Stimulated activated CD4-positive, alpha-beta T cell treated with anti-CD3 and anti-CD28 coated beads, Interleukin-15, amount 100 ng/mL, for 1 hour (primary cell): ENCODE data around the gene OMP.
"Not testable (repeated sequence)": the region's sequence is repeated elsewhere in the genome, so short reads cannot be mapped to it uniquely, and the experiment has no call there.

Source experiments
- DNase-seq, 2 donors: peaks; one replicate each; pipeline ENCODE4 v3.0.0-alpha.2; 2020; ENCODE audit warnings: low read depth in 1 of 2, low spot score in 1 of 2

OMP gene

DNA sequence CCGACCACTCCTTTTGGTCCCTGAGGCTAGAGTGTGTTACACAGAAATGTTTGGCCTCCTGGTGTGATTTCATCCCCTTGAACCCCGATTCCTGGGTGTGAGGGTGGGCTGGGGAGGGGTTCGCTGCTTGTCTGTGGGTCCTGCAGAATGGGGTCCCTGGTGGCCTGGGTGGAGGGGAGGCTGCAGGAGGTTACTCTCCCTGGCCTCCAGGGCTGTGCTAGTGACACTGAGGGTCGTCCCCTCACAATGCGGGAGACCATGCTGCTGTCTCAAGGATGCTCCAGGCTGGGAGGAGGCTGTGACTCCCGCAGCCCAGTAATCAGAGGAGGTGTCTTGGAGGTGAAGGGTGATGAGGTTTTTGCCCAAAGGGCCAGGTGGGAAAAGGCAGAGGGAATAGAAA is 17.0 kb upstream of the OMP start:
- DNase-seq: no peak

DNA sequence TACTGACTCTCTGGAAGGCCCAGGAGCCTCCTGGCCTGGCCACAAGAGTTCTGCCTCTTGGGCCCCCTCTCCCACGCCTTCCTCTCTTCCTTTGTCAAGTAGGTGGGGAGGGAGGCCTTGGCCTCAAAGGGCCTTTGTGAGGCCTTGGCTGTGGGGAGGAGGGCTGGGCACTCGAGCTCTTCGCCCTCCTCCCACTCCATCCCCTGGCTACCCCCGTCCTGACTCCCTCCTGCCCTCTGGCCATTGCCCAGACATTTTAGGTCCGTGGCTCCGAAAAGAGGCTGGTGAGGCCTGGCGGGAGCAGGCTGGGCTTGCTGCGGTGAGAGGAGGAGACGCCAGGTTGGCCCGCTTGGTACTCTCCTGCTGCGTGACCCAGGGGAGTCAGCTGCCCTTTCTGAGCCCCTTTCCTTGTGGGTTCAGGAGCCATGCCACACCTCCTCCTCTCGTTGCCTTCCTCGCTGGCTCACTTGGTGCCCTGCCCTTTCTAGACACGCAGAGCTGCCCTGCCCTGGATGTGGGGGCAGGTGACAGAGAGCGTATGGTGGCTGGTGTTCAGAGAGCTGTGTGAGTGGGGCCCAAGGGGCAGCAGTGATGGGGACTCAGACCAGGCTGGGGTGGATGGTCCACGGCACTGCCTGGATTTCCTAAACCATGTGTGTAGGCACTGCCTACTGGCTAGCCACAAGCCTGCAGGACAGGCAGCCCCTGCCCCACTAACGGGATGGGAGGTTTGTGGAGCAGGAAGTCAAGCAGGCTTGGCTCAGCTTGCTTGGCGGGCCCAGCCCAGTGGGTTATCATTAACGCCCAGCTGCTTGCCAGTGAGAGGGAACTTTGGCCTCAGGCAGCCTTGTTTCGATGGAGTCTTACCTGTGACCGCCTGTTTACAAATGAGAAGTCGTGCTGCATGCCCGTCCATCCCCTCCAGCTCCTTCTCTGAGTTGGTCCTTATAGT is 15.8 kb upstream of the OMP start:
- no peak for DNase-seq

DNA sequence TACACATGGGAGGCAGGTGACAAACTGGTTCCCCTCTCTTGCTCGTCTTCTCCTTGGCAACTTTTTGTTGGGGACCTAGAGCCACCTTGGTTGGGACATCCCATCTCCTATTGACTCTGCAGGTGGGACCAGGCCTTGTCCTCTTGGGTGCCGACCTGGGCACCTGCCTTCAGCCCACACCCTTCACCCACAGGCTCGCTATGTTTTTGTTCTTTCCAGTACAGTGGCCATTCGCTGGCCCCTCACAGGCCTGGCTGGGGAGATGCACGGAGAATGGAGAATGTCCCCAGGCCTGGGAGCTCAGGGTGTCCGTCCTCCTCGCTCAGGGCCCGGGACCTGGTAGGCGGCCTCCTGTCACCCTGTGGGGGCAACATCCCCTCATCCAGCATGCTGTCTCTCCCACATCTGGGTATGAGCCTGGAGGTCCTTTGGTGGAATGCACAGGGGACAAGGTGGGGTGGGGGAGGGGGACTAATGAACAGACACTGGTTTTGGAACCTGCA is 14.9 kb upstream of the OMP start:
- DNase-seq: no peak

DNA sequence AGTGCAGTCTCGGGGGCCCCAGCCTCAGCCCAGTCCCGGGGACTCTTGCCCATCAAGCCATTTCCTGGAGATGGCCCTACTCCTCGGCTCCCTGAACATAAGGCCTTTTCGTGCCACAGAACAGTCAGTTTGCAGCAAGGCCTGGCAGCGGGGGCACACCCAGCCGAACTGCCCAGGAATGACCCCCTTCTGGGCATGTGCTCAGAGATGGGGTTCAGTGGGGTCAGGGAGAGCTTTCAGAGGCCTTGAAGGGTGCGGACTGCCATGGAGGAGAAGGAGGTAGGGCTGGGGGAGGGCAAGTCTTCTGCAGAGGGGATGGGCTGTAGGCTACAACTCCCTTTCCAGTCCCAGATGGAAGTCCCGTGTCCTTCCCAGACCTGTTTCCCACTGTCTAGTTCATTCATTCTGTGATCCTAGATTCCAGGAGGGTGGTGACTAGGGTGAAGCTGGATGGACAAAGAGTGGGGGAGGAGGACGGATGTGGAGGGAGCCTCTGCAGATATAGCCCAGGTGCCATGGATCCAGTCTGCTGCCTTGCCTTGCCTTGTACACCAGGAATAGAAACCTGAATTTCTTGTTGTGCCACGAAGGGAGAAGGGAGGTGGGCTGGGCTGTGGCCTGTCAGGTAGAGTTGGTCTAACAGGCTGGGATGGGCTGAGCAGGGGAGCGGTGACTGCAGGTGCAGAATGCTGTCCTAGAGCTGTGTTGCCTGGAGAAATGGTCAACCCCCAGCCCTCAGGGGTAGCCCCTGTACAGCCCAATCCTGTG is 14.2 kb upstream of the OMP start:
- no peak for DNase-seq

DNA sequence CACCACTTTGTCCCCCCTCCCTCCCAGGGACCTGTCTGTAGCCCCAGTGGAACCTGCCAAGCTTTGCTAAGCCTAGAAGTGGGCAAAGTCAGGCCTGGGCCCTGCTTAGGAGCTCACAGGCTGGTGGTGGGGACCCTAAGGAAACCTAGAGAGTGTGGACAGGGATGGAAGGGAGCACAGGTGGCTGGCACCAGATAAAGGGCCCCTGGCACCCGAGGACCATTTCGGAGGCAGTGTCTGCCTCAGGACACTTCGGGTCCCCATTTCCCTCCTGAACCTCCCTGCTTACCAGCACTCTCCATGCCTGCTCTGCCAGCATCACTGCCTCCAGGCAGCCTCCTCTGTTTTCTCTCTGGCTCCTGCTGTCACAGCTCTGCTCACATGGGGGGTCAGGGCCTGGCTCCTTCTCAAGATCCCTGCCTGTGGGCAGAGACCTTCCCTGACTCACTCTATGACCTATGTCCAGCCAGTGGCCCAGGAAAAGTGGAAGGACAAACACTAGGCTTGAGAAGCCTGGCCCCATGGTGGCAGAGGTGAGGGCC is 13.6 kb upstream of the OMP start:
- DNase-seq: no peak

DNA sequence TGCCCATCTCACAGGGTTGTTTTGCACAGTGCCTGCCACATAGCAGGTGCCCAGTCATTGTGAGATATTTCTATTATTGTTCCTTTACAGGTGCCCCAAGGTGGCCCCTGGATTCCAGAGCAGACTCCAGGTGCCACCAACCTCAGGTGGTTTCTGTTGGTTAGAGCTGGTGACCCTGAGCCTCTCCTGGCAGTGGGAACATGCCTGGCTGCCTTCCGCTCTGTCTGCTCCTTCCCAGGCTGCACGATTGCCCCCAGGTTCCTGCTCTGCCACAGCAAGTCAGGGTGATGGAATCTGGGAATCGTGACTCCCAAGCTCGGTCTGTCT is 12.6 kb upstream of the OMP start:
- no peak for DNase-seq

DNA sequence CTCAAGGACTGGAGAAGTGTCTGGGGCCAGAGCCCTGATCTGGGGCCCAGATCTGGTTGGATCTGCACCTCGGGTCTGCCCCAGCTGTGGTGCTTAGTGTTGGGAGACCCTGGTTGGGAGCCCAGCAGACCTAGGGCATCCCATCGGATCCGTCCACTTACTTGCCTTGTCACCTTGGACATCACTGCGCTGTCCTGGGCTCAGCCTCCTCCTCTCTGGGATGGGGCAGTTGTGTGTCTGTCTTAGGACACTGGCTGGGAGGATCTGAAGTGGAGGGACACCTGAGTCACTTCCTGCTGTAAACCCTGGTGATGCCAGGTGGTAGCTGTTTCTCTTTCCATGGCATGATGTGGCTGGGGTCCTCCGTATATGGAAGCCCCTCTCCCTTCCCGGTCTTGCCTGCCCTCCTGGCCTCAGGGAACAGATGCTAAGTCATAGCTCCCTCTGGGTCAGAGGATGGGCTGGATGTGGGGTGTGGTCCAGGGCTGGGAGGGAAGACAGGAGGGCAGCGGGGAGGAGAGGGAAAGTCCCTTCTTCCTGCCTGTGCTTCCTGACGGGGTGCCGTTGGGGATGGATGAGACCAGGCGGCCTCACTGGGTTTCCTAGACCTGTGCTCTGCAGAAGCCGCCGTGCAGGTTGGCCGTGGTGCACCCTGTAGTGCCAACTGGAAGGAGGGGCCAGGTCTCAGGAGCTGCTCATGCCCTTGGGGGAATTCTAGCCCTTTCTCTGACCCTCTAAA is 12.1 kb upstream of the OMP start:
- DNase-seq: no peak

DNA sequence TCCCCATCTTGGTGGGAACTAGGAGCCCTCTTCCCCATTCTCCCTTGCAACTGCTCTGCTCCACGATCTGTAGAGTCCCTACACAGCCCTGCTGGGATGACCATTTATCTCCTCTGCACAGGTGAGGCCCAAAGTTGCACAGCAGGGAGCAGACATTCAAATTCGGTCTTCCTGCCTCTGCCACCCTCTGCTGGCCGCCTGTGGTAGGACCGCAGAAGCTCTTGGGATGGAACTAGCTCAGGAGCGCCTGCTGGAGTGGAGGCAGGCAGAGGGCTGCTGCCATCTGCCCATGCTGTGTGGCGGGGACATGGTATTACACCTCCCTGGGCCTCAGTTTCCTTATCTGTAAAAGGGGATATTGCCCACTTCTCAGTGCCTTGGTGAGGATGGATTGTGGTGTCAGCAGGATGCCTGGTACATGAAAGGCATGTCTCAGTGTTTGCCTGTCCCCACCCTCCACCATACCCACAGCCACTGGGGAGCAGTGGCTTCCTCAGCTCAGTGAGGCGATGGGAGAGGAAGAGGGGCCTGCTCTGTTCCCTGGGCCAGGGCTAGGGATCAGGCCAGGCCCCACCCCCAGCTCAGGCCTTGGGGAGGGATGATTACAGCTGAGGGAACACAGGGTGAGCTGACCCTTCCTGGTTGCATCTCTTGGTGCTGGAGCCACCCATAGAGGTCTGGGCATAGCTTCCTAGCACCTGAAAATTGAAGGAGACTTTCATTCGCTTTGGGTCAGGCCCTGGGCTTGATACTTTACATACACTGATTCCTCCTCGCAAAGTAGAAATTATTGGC is 11.3 kb upstream of the OMP start:
- DNase-seq: peak; percentile 53 to 74

DNA sequence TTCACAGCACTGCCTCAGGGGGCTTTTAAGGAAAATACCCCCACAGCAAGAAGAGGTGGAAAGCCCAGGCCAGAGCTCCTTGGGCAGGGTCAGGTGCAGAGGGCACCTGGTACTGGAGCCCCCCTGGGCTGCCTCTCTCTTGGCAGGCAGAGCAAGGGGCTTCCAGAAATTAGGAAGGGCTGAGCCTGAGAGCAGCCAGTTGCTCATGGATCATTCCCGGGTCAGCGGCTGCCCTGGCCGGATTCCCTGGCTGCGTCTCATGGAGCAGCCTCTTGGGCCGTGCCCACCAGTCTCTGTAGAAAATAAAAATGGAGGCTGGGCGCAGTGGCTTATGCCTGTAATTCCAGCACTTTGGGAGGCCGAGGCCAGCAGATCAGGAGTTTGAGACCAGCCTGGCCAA is 10.3 kb upstream of the OMP start:
- no peak for DNase-seq

DNA sequence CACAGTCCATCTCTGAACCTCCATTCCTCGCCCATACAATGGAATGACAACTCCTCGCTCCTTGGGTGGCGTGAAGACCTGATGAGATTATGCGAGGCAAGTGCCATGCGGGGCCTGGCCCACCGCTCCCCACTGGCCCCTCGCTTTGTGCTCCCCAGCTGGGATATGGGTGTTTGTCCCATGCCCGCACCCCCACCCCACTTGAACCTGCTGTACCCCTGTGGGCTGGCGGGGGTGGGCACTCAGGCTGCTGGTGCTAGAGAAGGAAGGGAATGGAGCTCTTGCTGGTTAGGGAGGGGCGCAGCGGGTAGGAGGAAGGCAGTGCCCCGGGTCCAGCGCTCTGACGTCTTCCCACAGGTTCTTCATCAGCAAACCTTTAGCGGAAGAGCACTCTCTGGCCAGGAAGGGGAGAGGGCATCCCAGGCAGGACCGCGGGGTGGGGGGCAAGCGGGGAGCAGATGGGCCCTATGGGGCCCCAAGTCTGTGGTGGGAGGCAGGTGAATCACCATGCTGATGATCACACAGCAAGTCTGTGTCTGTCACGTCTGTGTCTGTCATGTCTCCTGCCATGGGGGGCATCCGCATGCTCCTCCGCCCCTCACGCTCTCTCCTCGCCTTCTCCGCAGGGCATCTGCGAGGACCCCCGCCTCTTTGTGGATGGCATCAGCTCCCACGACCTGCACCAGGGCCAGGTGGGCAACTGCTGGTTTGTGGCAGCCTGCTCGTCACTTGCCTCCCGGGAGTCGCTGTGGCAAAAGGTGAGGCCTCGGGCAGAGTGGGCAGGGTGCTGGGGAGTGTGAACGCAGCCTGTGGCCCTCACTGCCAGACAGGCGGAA is 9.4 kb upstream of the OMP start:
- no peak for DNase-seq

DNA sequence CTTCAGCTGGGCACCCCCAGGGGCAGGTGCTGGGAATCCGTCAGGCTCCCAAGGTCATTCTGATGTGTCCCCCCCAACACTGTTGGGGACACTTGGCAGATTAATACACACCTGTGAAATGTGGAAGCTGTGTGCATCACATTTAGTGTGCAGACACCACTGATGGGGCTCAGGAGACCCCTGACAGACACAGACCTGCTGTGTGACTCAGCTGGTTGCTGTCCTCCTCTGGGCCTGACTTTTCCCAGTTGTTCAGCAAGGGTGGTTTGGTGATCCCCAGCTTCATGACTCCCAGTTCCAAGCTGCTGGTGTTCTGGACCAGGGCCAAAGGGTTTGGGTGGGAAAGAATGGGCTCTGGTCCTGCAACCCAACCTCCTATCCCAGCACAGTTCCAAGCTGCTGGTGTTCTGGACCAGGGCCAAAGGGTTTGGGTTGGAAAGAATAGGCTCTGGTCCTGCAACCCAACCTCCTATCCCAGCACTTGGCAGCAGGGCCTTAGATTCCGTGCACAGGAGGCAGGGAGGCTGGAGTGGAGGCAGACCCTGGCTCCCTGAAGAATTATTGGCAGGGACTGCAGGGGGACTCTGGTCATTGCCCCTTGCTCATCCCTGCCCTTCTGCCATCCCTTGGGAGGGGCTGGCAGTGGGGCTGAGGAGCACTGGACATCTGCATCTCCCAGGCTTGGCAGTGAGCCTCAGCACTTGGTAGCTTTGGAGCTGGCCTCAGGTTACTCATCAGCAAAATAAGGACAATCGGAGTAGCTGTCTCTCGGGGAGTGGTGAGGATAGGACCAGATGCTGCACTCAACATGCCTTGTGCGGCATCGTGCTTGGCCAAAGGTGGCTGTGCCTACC is 8.4 kb upstream of the OMP start:
- DNase-seq: no peak

DNA sequence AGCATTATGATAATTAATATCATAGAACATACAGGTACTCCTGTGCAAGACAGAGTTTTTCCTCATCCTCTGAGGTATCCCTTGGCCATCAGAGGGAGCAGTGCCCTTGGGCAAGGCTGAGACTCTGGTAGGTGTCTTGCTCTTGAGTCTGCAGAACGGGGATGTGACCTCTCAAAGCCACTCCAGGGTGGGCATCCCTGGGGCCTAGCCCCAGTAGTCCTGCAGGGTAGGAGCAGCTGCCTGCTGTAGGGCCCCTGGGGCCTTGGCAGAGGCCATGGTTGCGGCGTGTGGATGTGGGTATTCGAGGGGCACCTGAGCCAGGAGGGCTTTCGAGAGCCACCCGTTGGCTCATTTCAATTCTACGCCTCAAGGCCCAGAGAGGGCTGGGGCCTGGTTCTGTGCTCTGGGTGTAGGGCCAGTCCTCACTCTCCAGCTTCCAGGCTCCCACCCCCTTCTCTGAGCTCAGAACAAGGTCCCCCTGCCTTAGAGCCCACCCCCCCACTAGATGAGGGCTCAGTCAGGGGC is 7.7 kb upstream of the OMP start:
- no peak for DNase-seq

DNA sequence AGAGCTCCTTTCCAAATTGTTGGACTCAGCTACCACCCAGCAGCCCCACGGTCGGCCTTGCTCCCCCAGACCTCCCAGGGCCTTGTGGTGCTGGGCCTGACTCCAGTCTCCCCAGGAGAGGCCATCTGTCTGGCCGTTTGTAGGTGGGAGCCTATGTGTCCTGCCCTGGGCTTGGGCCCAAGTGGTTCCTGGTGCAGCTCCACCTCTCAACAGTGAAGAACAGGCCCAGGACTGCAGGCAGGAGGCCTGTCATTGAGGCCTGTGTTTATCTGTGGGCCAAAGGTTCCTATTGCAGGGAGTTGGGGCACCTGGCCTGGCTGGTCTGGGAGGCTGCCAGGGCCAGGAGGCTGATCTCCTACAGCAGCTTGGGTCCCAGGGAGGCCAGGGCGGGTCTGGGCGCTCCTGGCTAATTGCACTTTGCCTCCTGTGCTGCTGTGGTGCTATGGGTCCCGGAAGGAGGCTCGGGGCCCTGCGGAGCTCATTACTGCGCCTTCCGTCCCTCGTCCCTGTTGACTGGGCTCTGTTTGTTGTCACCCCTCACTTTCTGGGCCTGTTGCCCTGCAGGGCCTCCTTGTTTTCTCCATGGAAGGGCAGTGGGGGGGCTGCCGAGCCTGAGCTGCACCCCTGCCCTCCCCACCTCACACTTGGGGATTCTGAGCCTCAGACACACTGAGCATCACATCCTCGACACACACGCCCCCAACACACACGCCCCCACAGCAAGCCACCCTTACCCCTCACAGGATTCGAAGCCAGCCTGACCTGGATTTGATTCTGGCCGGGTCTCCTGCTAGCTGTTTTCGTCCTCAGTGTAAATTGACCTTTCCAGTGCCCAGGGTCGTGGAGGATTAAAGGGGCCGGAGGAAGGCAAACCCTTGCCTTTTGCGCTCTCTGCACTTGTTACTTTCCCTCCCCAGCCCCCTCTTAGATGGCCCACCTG is 6.8 kb upstream of the OMP start:
- no peak for DNase-seq

DNA sequence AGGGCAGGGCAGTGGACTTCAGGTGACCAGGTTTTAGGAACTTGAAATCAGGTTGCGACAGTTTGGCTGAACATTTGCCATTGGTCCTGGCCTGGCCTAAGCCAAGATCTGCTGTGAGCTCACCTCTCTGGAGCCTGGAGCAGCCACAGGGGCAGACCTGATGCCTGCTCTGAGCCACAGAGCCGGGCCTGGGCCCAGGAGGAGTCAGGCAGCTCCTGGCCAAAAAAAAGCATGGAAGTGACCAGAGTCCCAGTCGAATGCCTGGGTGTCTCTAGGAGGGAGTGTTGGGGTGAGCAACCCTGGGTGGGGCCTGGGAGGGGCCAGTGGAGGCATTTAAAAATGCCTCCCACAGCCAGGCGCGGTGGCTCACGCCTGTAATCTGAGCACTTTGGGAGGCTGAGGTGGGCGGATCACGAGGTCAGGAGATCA is 6.0 kb upstream of the OMP start:
- no peak for DNase-seq

DNA sequence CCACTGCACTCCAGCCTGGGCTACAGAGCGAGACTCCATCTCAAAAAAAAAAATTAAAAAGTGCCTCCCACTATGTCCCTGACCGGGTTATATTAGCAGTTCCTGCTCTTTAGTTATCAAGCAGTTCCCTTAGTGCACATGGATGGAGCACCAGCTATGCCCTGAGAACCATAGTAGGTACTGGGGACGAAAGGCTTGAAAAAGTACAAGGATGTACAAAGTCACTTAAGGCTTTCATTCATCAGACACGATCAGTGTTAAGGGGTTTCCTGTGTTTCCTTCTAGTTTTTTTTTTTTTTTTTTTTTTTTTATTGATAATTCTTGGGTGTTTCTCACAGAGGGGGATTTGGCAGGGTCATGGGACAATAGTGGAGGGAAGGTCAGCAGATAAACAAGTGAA is 5.5 kb upstream of the OMP start:
- not testable (repeated sequence) for DNase-seq

DNA sequence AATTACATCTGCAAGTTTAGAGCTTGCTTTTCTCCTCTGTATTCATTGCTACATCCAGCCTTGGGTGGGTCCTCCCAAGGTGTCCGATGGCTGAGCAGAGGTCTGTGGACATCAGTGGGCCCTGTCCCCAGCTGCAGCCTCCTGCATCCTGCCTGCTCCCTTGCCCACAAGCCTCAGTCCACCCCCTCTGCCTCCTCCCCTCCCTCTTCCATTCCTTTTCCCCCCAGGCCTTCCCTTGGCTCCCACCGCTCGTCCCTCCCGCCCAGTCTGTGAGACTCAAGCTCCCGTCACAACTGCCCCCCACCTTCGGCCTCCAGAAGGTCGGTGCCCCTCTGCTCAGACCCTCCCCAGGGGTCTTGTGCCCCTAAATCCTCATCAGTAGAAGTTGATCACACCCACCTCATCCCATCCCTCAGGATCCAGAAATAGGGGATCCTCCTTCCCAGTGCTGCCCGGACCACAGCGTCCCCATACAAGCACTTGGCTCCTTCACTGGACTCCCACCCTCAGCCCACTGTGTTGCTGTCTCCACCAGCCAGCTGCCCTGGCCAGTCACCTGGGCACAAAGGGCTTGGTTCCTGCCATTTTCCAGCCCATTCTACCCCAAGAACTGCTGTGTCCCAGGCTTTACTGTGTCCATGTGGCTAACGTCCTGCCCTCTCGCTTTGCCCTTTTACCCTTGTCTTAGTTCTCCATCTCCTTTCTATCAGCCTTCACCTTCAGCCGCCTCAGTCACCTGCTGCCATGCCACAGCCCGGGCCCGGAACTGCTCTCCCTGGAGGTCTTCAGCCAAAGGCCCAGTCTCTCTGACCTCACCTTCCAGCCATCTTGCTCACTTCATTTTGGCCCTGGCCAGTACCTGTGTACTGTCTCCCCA is 2.2 kb upstream of the OMP start:
- DNase-seq: no peak
